Measurements from ENCODE around the gene MED26.
"Not testable (repeated sequence)": the region's sequence is repeated elsewhere in the genome, so short reads cannot be mapped to it uniquely, and the experiment has no call there.

The MED26 gene

DNA sequence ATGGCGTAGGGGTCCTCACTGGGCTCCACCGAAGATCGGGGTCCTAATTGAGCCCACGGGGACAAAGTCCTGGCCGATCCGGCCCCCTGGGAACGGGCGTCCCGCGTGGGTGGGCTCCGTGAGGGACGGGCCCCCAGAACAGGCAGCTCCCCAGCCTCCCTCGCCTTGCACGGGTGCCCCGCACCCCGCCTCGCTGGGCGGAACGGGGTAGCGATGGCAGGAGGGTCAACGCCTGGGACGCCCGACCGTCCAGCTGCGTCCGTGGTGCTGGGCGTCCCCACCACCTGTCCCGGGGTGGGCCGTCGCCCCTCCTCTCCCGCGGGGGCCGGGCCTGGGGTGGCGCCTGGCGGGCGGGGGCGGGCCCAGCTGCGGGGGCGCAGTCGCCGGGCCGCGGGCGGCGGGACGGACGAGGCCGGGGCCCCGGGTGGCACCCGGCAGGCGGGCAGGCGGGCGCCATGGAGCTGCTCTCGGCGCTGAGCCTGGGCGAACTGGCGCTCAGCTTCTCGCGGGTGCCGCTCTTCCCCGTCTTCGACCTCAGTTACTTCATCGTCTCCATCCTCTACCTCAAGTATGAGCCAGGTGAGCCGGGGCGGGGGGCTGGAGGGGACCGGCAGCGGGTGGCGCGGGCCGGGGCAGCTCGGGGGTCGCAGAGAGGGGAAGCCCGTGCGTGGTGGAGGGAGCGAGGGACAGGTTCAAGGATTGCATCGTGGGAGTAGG, 32.9 kb upstream of the MED26 start, which contains the start of gene TMEM38A:
TMEM38A (plus strand) TSS at position 377 of the 717 bp plus-strand sequence; CDS start at position 456, 79 bp downstream.
- H3K4me1 ChIP-seq (ENCODE audit: control insufficient read depth in 1 of 2, insufficient read depth in 2 of 2, low read length in 2 of 2): peaks cover 4 to 31% of the 10 kb centered on the region in 2 donors

DNA sequence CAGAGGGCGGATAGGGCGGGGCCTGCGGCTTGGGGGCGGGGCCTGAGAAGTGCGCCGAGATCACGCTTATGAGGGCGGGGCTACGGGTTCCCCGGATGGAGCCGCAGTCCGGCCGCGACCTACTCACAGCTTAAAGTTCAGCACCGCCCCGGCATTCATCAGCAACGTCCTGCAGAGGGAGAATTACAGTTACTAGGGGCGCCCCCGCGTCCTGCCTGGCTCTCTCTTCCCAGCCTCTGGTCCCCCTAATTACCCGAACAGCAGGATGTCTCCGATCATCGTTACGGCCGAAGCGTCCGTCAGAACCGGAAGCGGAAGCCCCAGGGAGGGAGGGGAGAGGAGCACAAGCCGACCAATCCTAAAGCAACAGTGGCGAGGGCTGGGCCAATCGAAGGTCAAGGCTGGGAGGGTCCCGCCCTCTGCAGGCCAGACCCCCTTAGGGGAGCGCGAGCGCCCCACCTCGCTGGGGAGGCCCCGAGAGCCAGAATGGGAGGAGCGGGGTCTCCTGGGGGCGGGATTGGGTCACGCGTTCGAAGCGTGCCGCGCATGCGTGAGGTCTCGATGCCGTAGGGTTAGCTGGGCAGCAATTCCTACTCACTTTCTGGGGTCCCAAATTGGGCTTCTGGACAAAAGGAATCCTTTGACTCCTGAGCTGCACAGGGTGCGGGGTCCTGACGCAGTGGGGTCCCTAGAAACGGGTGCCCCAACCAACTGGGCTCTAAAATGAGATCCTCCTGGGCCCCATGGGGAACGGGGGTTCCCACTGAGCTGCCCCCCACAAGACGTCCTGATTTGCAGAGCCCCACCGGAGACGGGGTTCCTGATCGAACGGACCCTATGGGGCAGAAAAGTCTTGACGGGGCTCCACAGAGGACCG, 32.1 kb upstream of the MED26 start, which contains the start of gene SMIM7:
SMIM7 (minus strand) TSS at position 313 of the 877 bp plus-strand sequence; CDS start at position 279, 34 bp downstream.
- no peaks in the 10 kb centered on the region for H3K27me3 ChIP-seq (ENCODE audit: low read depth, low read length)
- H3K36me3 ChIP-seq (ENCODE audit: control insufficient read depth in 1 of 2, insufficient read depth in 2 of 2, low read length in 2 of 2): peaks cover 24 to 30% of the 10 kb centered on the region in 2 donors
- no peaks in the 10 kb centered on the region for H3K9me3 ChIP-seq (ENCODE audit: control insufficient read depth in 1 of 2, low read length in 2 of 2)
- H3K4me1 ChIP-seq (ENCODE audit: control insufficient read depth in 1 of 2, insufficient read depth in 2 of 2, low read length in 2 of 2): peaks cover 4 to 31% of the 10 kb centered on the region in 2 donors
- H3K4me3 ChIP-seq (ENCODE audit: low read depth in 1 of 2, low read length in 2 of 2): peak within 1 kb of the TSS; percentile 89 to 98
- peak within 1 kb of the TSS; percentile 85 for H3K27ac ChIP-seq (ENCODE audit: low read length)

More for the DNA sequence above, 32.9 kb upstream of the MED26 start, which contains the start of gene TMEM38A:
- H3K4me3 ChIP-seq (ENCODE audit: low read depth in 1 of 2, low read length in 2 of 2): peak within 1 kb of the TSS; percentile 89 to 98
- no peaks in the 10 kb centered on the region for H3K9me3 ChIP-seq (ENCODE audit: control insufficient read depth in 1 of 2, low read length in 2 of 2)
- H3K36me3 ChIP-seq (ENCODE audit: control insufficient read depth in 1 of 2, insufficient read depth in 2 of 2, low read length in 2 of 2): peaks cover 18 to 24% of the 10 kb centered on the region in 2 donors
- no peaks in the 10 kb centered on the region for H3K27me3 ChIP-seq (ENCODE audit: low read depth, low read length)
- peak within 1 kb of the TSS; percentile 85 for H3K27ac ChIP-seq (ENCODE audit: low read length)

DNA sequence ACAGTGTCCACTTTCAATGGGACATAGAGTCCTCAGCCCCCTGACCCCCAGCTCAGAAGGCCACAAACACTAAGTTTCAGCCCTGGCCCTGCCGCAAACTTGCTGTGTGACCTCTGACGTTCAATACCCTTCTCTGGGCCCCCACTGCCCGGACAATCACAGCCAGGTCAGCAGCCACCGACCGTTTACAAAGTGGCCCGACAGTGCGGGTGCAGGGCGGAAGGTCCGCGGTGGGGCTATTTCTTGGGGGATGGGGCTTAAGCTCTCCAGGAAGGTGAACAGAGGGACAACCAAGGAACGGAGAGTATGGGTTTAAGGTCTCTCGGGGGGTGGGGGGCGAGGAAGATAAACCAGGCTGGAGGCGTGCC, 31.4 kb upstream of the MED26 start:
- no peaks in the 10 kb centered on the region for H3K27me3 ChIP-seq (ENCODE audit: low read depth, low read length)
- H3K27ac ChIP-seq (ENCODE audit: low read length): peak overlapping the region; percentile 85
- peaks cover 29 to 36% of the 10 kb centered on the region in 2 donors for H3K36me3 ChIP-seq (ENCODE audit: control insufficient read depth in 1 of 2, insufficient read depth in 2 of 2, low read length in 2 of 2)
- peaks cover 4 to 31% of the 10 kb centered on the region in 2 donors for H3K4me1 ChIP-seq (ENCODE audit: control insufficient read depth in 1 of 2, insufficient read depth in 2 of 2, low read length in 2 of 2)
- no peaks in the 10 kb centered on the region for H3K9me3 ChIP-seq (ENCODE audit: control insufficient read depth in 1 of 2, low read length in 2 of 2)
- H3K4me3 ChIP-seq (ENCODE audit: low read depth in 1 of 2, low read length in 2 of 2): peak overlapping the region; percentile 89 to 98

DNA sequence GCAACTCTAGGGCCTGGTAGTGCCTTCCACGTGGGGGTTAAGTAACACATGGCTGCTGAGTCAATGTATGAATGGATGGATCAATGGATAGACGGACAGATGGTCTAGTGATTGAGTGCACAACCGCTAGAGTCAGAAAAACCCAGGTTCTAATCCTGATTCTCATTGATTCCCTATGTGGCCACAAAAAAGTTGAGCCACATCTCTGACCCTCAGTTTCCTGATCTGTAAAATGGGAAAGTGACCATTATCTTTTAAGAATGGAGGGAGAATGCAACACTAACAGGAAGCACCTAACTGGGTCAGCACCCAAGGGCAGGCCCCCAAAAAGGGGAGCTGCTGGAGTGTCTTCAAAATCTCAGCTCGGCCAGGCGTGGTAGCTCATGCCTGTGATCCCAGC, 29.4 kb upstream of the MED26 start:
- Histone ChIP-seq H3K27me3 (ENCODE audit: low read depth, low read length) (no peaks in the 10 kb centered on the region), H3K36me3 (ENCODE audit: control insufficient read depth in 1 of 2, insufficient read depth in 2 of 2, low read length in 2 of 2) (peaks cover 41 to 56% of the 10 kb centered on the region in 2 donors), H3K4me3 (ENCODE audit: low read depth in 1 of 2, low read length in 2 of 2) (no peak overlapping the region), H3K4me1 (ENCODE audit: control insufficient read depth in 1 of 2, insufficient read depth in 2 of 2, low read length in 2 of 2) (peaks cover 4 to 31% of the 10 kb centered on the region in 2 donors), H3K27ac (ENCODE audit: low read length) (no peak overlapping the region), H3K9me3 (ENCODE audit: control insufficient read depth in 1 of 2, low read length in 2 of 2) (no peaks in the 10 kb centered on the region)

DNA sequence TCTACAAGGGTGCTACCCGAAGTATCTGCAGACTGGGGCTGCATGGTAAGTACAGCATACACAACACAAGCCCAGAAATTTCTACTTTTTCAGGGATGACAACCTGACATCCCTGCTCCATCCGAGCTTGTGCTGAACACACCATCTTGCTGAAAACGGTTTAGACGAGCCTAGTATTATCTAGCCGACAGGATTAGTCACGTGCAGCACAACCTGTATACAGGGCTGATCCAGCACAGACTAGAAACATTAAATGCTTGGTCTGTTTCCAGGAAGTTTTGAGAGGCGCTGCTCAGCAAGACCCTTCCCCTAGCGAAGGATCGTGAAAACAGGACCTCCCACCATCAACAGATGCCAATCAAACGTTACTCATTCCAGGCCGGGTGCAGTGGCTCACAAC, 27.7 kb upstream of the MED26 start:
- H3K9me3 ChIP-seq (ENCODE audit: control insufficient read depth in 1 of 2, low read length in 2 of 2): no peaks in the 10 kb centered on the region
- peaks cover 4 to 22% of the 10 kb centered on the region in 2 donors for H3K4me1 ChIP-seq (ENCODE audit: control insufficient read depth in 1 of 2, insufficient read depth in 2 of 2, low read length in 2 of 2)
- H3K36me3 ChIP-seq (ENCODE audit: control insufficient read depth in 1 of 2, insufficient read depth in 2 of 2, low read length in 2 of 2): peaks cover 57 to 72% of the 10 kb centered on the region in 2 donors
- no peaks in the 10 kb centered on the region for H3K27me3 ChIP-seq (ENCODE audit: low read depth, low read length)
- H3K27ac ChIP-seq (ENCODE audit: low read length): no peak overlapping the region
- H3K4me3 ChIP-seq (ENCODE audit: low read depth in 1 of 2, low read length in 2 of 2): no peak overlapping the region

DNA sequence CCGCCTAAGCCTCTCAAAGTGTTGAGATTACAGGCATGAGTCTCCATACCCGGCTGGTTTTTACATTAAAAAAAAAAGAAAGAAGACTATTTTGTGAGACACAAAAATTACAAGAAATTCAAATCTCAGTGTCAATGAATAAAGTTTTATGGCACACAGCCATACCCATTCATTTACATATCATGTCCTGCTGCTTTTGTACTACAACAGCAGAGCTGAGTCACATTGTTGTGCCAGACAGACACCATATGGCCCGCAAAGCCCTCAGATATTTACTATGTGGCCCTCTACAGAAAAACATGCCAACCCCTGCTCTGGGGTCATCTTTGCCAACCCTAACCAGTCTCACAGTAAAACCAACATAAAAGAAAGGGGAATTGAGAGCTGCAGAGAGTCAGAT, 26.6 kb upstream of the MED26 start:
- H3K9me3 ChIP-seq (ENCODE audit: control insufficient read depth in 1 of 2, low read length in 2 of 2): no peaks in the 10 kb centered on the region
- H3K36me3 ChIP-seq (ENCODE audit: control insufficient read depth in 1 of 2, insufficient read depth in 2 of 2, low read length in 2 of 2): peaks cover 59 to 82% of the 10 kb centered on the region in 2 donors
- H3K4me1 ChIP-seq (ENCODE audit: control insufficient read depth in 1 of 2, insufficient read depth in 2 of 2, low read length in 2 of 2): peaks cover 4 to 22% of the 10 kb centered on the region in 2 donors
- H3K27me3 ChIP-seq (ENCODE audit: low read depth, low read length): no peaks in the 10 kb centered on the region
- no peak overlapping the region for H3K27ac ChIP-seq (ENCODE audit: low read length)
- no peak overlapping the region for H3K4me3 ChIP-seq (ENCODE audit: low read depth in 1 of 2, low read length in 2 of 2)

DNA sequence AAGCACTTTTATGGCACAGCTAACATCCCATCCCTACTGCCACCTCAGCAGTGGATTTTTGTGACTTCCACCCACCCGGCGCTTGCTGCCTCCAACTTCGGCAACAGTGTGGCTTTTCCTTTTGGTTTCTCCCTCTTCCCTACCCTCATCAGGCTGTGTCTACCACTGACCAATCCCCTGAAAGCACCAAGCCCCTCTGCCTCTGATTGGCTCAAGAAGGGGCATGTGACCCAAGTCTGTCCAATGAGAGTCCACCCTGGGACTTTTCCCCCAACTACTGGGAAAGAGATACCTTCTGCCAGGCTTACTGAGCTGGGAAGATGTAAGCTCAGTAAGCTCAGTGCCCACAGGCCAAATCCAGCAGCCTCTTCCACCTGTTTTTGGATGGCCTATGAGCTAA, 26.1 kb upstream of the MED26 start:
- Histone ChIP-seq H3K27me3 (ENCODE audit: low read depth, low read length) (no peaks in the 10 kb centered on the region), H3K4me1 (ENCODE audit: control insufficient read depth in 1 of 2, insufficient read depth in 2 of 2, low read length in 2 of 2) (peaks cover 4 to 18% of the 10 kb centered on the region in 2 donors), H3K27ac (ENCODE audit: low read length) (no peak overlapping the region)

DNA sequence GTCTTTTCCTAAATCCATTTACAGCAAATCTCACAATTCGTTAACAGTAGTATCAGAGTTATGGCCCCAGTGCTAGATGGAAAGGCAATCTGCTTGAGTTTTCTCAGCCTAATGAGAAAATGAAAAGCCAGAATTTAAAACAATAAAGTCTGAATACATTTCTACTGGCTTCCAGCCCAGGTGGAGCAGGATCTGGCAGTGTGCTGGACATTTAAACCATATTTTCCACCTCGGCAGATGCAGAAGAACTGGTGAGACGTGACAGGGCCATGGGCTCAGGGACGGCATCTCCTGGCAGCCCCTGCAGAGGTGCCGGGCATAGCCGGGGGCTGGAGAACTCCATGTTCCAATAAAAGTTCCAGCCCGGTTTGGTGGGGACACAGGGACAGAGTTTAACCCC, 24.9 kb upstream of the MED26 start:
- no peak overlapping the region for H3K27ac ChIP-seq (ENCODE audit: low read length)
- no peaks in the 10 kb centered on the region for H3K9me3 ChIP-seq (ENCODE audit: control insufficient read depth in 1 of 2, low read length in 2 of 2)
- peaks cover 0 to 5% of the 10 kb centered on the region in 2 donors for H3K4me1 ChIP-seq (ENCODE audit: control insufficient read depth in 1 of 2, insufficient read depth in 2 of 2, low read length in 2 of 2)
- peaks cover 55 to 78% of the 10 kb centered on the region in 2 donors for H3K36me3 ChIP-seq (ENCODE audit: control insufficient read depth in 1 of 2, insufficient read depth in 2 of 2, low read length in 2 of 2)
- H3K4me3 ChIP-seq (ENCODE audit: low read depth in 1 of 2, low read length in 2 of 2): no peak overlapping the region
- H3K27me3 ChIP-seq (ENCODE audit: low read depth, low read length): no peaks in the 10 kb centered on the region

More for the DNA sequence above, 26.1 kb upstream of the MED26 start:
- Histone ChIP-seq H3K9me3 (ENCODE audit: control insufficient read depth in 1 of 2, low read length in 2 of 2) (no peaks in the 10 kb centered on the region), H3K36me3 (ENCODE audit: control insufficient read depth in 1 of 2, insufficient read depth in 2 of 2, low read length in 2 of 2) (peaks cover 59 to 83% of the 10 kb centered on the region in 2 donors), H3K4me3 (ENCODE audit: low read depth in 1 of 2, low read length in 2 of 2) (no peak overlapping the region)

DNA sequence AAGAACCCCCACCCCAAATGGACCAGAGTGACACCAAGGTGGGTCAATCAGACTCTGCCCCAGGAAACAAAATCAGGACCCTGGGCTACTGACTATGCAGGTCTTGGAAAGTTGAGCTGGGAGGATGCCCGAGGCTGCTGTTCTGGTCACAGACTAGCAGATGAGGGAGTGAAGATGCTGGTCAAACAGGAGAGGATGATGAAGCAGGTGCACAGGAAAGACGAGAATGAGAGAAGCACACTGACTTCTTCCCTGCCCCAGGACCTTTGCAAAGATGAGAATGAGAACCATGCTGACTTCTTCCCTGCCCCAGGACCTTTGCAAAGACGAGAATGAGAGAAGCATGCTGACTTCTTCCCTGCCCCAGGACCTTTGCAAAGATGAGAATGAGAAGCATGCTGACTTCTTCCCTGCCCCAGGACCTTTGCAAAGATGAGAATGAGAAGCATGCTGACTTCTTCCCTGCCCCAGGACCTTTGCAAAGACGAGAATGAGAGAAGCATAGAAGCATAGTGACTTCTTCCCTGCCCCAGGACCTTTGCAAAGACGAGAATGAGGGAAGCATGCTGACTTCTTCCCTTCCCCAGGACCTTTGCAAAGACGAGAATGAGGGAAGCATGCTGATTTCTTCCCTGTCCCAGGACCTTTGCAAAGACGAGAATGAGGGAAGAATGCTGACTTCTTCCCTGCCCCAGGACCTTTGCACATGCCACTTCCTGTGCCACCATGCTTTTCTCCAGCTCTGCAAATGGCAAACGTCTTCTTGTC, 23.6 kb upstream of the MED26 start:
- H3K9me3 ChIP-seq (ENCODE audit: control insufficient read depth in 1 of 2, low read length in 2 of 2); H3K4me1 ChIP-seq (ENCODE audit: control insufficient read depth in 1 of 2, insufficient read depth in 2 of 2, low read length in 2 of 2); H3K27me3 ChIP-seq (ENCODE audit: low read depth, low read length); H3K27ac ChIP-seq (ENCODE audit: low read length); H3K4me3 ChIP-seq (ENCODE audit: low read depth in 1 of 2, low read length in 2 of 2): not testable (repeated sequence)
- H3K36me3 ChIP-seq (ENCODE audit: control insufficient read depth in 1 of 2, insufficient read depth in 2 of 2, low read length in 2 of 2): peaks cover 46 to 75% of the 10 kb centered on the region in 2 donors

DNA sequence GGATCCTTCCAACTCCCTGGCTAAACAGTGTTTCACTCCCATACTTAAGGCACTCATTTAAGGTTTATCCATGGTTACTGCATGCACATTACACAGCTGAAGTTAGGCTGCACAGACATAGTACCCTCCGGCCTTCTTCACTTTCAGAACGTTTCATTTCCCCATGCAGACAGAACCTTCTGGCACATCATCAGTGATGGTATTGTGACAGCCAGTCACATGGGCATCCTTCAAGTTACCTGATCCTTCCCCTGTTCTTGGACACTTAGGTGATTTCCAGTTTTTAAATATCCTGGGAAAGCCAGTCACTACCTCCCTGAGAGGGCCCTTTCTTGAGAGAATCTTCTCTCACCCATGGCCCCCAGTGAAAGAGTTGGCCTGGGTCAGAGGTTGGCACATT, 22.8 kb upstream of the MED26 start:
- H3K27ac ChIP-seq (ENCODE audit: low read length): no peak overlapping the region
- no peak overlapping the region for H3K4me3 ChIP-seq (ENCODE audit: low read depth in 1 of 2, low read length in 2 of 2)
- peaks cover 0 to under 1% of the 10 kb centered on the region in 2 donors for H3K4me1 ChIP-seq (ENCODE audit: control insufficient read depth in 1 of 2, insufficient read depth in 2 of 2, low read length in 2 of 2)
- no peaks in the 10 kb centered on the region for H3K27me3 ChIP-seq (ENCODE audit: low read depth, low read length)
- H3K9me3 ChIP-seq (ENCODE audit: control insufficient read depth in 1 of 2, low read length in 2 of 2): no peaks in the 10 kb centered on the region
- H3K36me3 ChIP-seq (ENCODE audit: control insufficient read depth in 1 of 2, insufficient read depth in 2 of 2, low read length in 2 of 2): peaks cover 52 to 73% of the 10 kb centered on the region in 2 donors

All from muscle layer of duodenum (tissue), 2 donors.